Fibroblast of gingiva (primary cell): ENCODE measurements around the gene ZNF3.

Source experiments
- DNase-seq: peaks from one replicate; pipeline ENCODE4 v3.0.0-alpha.2; 2011; ENCODE audit warnings: low read depth

The ZNF3 gene

GRCh38 chr7:100088621-100089457, 7.3 kb upstream of the ZNF3 start, which contains the start of gene COPS6:
Gene COPS6, plus strand, starts transcription at chr7:100088969. Its CDS starts 22 bp downstream, at chr7:100088991.
- peak; percentile 79 for DNase-seq

GRCh38 chr7:100088095-100088620, 6.6 kb upstream of the ZNF3 start:
- DNase-seq: no peak

- DNase-seq: peak; percentile 91
These were observed 5.7 kb upstream of the ZNF3 start for GRCh38 chr7:100087055-100087750.

GRCh38 chr7:100085515-100085914, 4.0 kb upstream of the ZNF3 start:
- DNase-seq: no peak

DNA sequence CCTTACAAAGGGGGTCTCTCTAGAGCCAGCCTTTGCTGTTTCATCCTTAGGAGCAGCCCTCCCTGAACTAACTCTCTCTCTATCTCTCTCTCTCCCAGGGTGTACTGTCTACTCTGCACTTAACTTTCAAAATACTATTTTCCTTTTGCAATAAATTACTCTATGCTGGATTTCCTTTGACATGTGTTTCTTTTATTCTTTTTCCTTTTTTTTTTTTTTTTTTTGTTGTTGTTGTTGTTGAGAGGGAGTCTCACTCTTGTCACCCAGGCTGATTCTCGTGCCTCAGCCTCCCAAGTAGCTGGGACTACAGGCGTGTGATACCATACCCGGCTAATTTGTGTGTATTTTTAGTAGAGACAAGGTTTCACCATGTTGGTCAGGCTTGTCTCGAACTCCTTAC, 1.5 kb upstream of the ZNF3 start:
- no peak for DNase-seq

DNA sequence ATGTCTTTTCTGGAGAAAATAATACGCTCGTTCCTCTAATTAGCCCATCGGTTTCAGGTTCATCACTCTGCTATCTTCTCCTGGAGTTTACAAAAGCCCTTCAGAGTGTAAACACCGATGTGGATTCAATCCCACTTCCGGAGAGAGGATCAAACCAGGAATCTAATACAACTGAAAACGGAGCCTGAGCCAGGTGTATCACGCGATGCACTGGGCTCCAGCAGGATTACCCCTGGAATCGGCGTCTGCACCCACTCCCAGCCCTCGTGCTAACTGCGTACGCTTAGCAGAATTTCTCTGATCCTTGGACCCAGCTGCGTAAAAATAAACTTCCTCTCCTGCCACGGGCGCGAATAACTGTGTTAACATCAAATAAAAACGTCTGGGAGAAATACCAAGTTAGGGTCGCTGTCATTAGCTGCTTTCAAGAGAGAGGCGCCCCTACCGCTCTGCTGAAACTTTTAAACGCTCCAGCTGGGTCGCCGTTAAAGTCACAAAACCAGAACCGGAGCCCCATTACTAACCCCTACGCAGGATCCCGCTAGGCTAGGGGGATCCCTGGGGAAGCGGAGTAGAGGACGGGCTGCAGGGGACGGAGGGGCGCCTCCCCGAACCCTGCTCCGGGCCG, 502 bp downstream of the ZNF3 start:
- DNase-seq: no peak

GRCh38 chr7:100079024-100079560, 2.4 kb downstream of the ZNF3 start:
- DNase-seq: no peak

GRCh38 chr7:100077205-100077604, 4.3 kb downstream of the ZNF3 start:
- no peak for DNase-seq

DNA sequence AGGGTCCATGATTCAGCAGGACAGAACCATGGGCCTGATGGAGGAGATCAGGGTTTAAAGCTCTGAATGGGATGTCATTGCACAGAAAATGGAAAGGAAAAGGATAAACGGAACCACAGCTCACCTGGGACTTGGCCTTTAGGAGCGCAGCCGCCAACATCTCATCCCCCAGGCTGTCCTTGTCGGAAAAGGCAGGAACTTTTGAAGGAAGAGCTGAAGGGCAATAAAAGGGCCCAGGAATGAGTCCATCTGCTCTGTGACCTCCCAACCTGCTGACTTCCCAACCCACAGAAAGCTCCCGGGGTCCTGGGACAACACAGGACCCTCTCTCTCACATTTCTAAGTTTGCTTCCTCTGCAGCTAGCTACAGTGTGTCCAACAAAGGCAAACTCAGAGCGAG, 6.1 kb downstream of the ZNF3 start:
- DNase-seq: no peak

- DNase-seq: no peak
These were observed 6.7 kb downstream of the ZNF3 start for GRCh38 chr7:100074841-100075240.

- no peak for DNase-seq
These were observed 9.1 kb downstream of the ZNF3 start for GRCh38 chr7:100072462-100072861.

GRCh38 chr7:100071018-100071723, 10.4 kb downstream of the ZNF3 start:
- DNase-seq: no peak

- DNase-seq: no peak
These were observed 11.5 kb downstream of the ZNF3 start for GRCh38 chr7:100069991-100070390.

- no peak for DNase-seq
These were observed 14.6 kb downstream of the ZNF3 start for GRCh38 chr7:100066953-100067352.

- peak; percentile 90 for DNase-seq
These were observed 15.9 kb downstream of the ZNF3 start for GRCh38 chr7:100065452-100066186.

- DNase-seq: no peak
These were observed 17.4 kb downstream of the ZNF3 start for GRCh38 chr7:100064162-100064561.

DNA sequence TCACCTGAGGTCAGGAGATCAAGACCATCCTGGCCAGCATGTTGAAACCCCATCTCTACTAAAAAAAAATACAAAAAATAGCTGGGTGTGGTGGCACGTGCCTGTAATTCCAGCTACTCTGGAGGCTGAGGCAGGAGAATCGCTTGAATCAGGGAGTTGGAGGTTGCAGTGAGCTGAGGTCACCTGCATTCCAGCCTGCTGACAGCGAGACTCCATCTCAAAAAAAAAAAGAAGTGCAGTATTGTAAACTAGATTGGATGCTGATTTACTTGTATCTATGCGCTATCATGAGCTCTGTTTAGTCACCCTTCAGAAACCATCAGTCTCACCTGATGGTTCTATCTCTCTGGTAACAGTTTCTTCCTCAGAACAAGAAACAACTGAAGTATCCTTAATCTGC, 18.1 kb downstream of the ZNF3 start:
- DNase-seq: no peak

DNA sequence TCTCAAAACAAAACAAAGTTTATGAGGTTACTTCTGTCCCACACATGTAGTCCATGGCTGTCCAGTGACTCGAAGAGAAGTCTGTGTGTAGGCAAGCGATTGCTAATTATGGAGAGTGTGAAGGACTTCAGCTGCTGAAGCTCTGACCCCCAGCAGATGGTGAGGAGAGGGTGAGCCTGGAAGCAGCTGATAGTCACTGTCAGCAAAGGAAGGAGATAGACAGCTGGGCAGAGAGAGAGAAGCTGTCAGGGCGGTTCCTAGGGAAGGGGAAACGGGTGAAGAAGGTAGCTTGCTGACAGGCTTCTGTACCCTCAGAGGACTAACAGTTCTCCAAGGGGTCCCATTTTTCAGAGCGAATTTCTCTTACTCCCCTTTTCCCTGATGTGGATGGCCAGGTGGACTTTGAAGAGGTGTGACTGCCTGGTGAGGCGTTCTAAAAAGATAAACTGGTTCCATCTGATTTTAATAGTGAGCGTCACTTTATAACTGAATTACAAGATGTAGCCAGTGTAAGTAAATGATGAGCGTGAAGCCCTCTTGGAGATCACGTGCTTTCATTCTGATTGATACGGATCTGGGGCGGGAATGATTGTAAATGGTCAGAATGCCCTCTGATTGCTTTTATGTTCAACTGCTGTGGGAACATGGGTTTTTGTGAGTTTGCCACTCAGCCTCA, 19.9 kb downstream of the ZNF3 start:
- DNase-seq: no peak

DNA sequence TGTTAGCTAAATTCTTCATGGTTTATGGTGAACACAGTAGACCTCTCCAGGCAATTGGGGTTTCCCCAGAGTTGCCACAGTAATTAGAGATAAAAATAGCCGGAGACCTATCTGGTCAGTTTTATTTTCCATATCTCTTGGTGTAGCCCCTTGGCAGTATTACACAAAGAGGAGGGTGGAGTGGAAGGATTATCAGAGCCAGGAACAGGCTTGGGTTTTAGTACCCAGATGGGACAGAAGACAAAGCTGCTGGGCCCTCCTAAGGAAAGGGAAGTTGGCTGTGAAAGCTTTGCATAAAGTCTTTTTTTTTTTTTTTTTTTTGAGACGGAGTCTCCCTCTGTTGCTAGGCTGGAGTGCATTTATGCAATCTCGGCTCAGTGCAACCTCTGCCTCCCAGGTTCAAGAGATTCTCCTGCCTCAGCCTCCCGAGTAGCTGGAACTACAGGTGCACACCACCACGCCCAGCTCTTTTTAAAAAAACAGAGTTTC, 22.2 kb downstream of the ZNF3 start:
- DNase-seq: no peak

GRCh38 chr7:100057006-100057405, 24.5 kb downstream of the ZNF3 start:
- no peak for DNase-seq
